Memory B cell (primary cell): ENCODE results near the gene RELA.
"Not testable (repeated sequence)": the region's sequence is repeated elsewhere in the genome, so short reads cannot be mapped to it uniquely, and the experiment has no call there.

Source experiments
- ATAC-seq: fragments of 150-1000 bp; cut with Tn5 transposase; 2 replicates; pipeline ENCODE4 v1.10.0; 2021; ENCODE audit warnings: low read depth, mild to moderate bottlenecking, moderate library complexity
- DNase-seq, 2 donors: peaks; one replicate each; pipeline ENCODE4 v3.0.0; 2022; ENCODE audit warnings: low spot score in 2 of 2
- H3K27ac Mint-ChIP-seq: one replicate; pipeline ENCODE4 v1.8.0; 2022; ENCODE audit warnings: mild to moderate bottlenecking, moderate library complexity, mixed read lengths
- H3K27me3 Mint-ChIP-seq: one replicate; pipeline ENCODE4 v1.8.0; 2022; ENCODE audit warnings: mixed read lengths
- H3K36me3 Mint-ChIP-seq: one replicate; pipeline ENCODE4 v1.8.0; 2022; ENCODE audit warnings: mild to moderate bottlenecking, mixed read lengths
- H3K4me1 Mint-ChIP-seq: one replicate; pipeline ENCODE4 v1.8.0; 2022; ENCODE audit warnings: mixed read lengths
- H3K4me3 Mint-ChIP-seq: one replicate; pipeline ENCODE4 v1.8.0; 2022; ENCODE audit warnings: mild to moderate bottlenecking, moderate library complexity, mixed read lengths
- H3K9me3 Mint-ChIP-seq: one replicate; pipeline ENCODE4 v1.8.0; 2022; ENCODE audit warnings: mixed read lengths

The RELA gene

GRCh38 chr11:65695459-65696241 is 32.9 kb upstream of the RELA start:
- Mint-ChIP-seq H3K4me1 (peaks cover 9% of the 10 kb centered on the region), H3K27ac (no peak overlapping the region), H3K27me3 (peaks cover 5% of the 10 kb centered on the region), H3K9me3 (peaks cover 2% of the 10 kb centered on the region), H3K4me3 (no peak overlapping the region), H3K36me3 (no peaks in the 10 kb centered on the region)
- no peak for ATAC-seq
- no peak for DNase-seq

GRCh38 chr11:65692367-65692766 is 29.7 kb upstream of the RELA start:
- Mint-ChIP-seq H3K4me1 (no peaks in the 10 kb centered on the region), H3K27me3 (no peaks in the 10 kb centered on the region), H3K27ac (no peak overlapping the region), H3K4me3 (no peak overlapping the region), H3K9me3 (no peaks in the 10 kb centered on the region), H3K36me3 (no peaks in the 10 kb centered on the region)
- DNase-seq (no peak), ATAC-seq (no peak)

- not testable (repeated sequence) for H3K9me3 Mint-ChIP-seq, DNase-seq, H3K4me3 Mint-ChIP-seq, H3K4me1 Mint-ChIP-seq, H3K27me3 Mint-ChIP-seq, H3K27ac Mint-ChIP-seq, H3K36me3 Mint-ChIP-seq, ATAC-seq
These were observed 29.1 kb upstream of the RELA start for GRCh38 chr11:65691847-65692246.

- no peaks in the 10 kb centered on the region for H3K4me1 Mint-ChIP-seq
- no peaks in the 10 kb centered on the region for H3K36me3 Mint-ChIP-seq
- no peaks in the 10 kb centered on the region for H3K9me3 Mint-ChIP-seq
- no peak overlapping the region for H3K27ac Mint-ChIP-seq
- DNase-seq (no peak), ATAC-seq (no peak)
- H3K27me3 Mint-ChIP-seq: peaks cover 4% of the 10 kb centered on the region
- no peak overlapping the region for H3K4me3 Mint-ChIP-seq
These were observed 23.3 kb upstream of the RELA start for GRCh38 chr11:65685981-65686380.

- ATAC-seq, H3K4me3 Mint-ChIP-seq, H3K27ac Mint-ChIP-seq, H3K4me1 Mint-ChIP-seq, H3K36me3 Mint-ChIP-seq, DNase-seq, H3K9me3 Mint-ChIP-seq, H3K27me3 Mint-ChIP-seq: not testable (repeated sequence)
These were observed 20.8 kb upstream of the RELA start for GRCh38 chr11:65683480-65683879.

GRCh38 chr11:65680192-65680743 is 17.6 kb upstream of the RELA start:
- H3K4me3 Mint-ChIP-seq: no peak overlapping the region
- H3K27me3 Mint-ChIP-seq: peaks cover 4% of the 10 kb centered on the region
- H3K9me3 Mint-ChIP-seq: no peaks in the 10 kb centered on the region
- H3K36me3 Mint-ChIP-seq: no peaks in the 10 kb centered on the region
- H3K27ac Mint-ChIP-seq: no peak overlapping the region
- H3K4me1 Mint-ChIP-seq: no peaks in the 10 kb centered on the region
- DNase-seq (no peak), ATAC-seq (no peak)

- no peaks in the 10 kb centered on the region for H3K36me3 Mint-ChIP-seq
- no peak overlapping the region for H3K27ac Mint-ChIP-seq
- no peaks in the 10 kb centered on the region for H3K27me3 Mint-ChIP-seq
- no peak overlapping the region for H3K4me3 Mint-ChIP-seq
- H3K4me1 Mint-ChIP-seq: no peaks in the 10 kb centered on the region
- no peak for DNase-seq
- no peaks in the 10 kb centered on the region for H3K9me3 Mint-ChIP-seq
- ATAC-seq: no peak
These were observed 10.3 kb upstream of the RELA start for GRCh38 chr11:65672982-65673381.

GRCh38 chr11:65672180-65672860 is 9.6 kb upstream of the RELA start:
- ATAC-seq (no peak), DNase-seq (no peak)
- Mint-ChIP-seq H3K36me3 (no peaks in the 10 kb centered on the region), H3K4me3 (no peak overlapping the region), H3K4me1 (no peaks in the 10 kb centered on the region), H3K9me3 (no peaks in the 10 kb centered on the region), H3K27ac (no peak overlapping the region), H3K27me3 (no peaks in the 10 kb centered on the region)

- Mint-ChIP-seq H3K36me3 (peaks cover 13% of the 10 kb centered on the region), H3K27me3 (no peaks in the 10 kb centered on the region), H3K27ac (peak overlapping the region; percentile 94), H3K4me1 (peaks cover 10% of the 10 kb centered on the region), H3K4me3 (peak overlapping the region; percentile 89), H3K9me3 (no peaks in the 10 kb centered on the region)
- peak; percentile 7 for ATAC-seq
- DNase-seq: no peak
These were observed 1.0 kb upstream of the RELA start for GRCh38 chr11:65663639-65664200.

GRCh38 chr11:65662247-65662798 is 393 bp downstream of the RELA start:
- H3K27ac Mint-ChIP-seq: peak overlapping the region; percentile 72
- no peaks in the 10 kb centered on the region for H3K9me3 Mint-ChIP-seq
- no peaks in the 10 kb centered on the region for H3K27me3 Mint-ChIP-seq
- ATAC-seq (no peak), DNase-seq (no peak)
- H3K4me3 Mint-ChIP-seq: peak overlapping the region; percentile 80
- H3K4me1 Mint-ChIP-seq: peaks cover 13% of the 10 kb centered on the region
- H3K36me3 Mint-ChIP-seq: peaks cover 19% of the 10 kb centered on the region

- Mint-ChIP-seq H3K9me3 (no peaks in the 10 kb centered on the region), H3K27ac (peak overlapping the region; percentile 72), H3K27me3 (no peaks in the 10 kb centered on the region), H3K4me1 (peaks cover 15% of the 10 kb centered on the region), H3K36me3 (peaks cover 25% of the 10 kb centered on the region), H3K4me3 (peak overlapping the region; percentile 80)
- no peak for DNase-seq
- ATAC-seq: no peak
These were observed 993 bp downstream of the RELA start for GRCh38 chr11:65661599-65662246.

- H3K27ac Mint-ChIP-seq, H3K9me3 Mint-ChIP-seq, DNase-seq, ATAC-seq, H3K27me3 Mint-ChIP-seq, H3K4me3 Mint-ChIP-seq: not testable (repeated sequence)
- H3K36me3 Mint-ChIP-seq: peaks cover 29% of the 10 kb centered on the region
- H3K4me1 Mint-ChIP-seq: peaks cover 18% of the 10 kb centered on the region
These were observed 1.8 kb downstream of the RELA start for GRCh38 chr11:65660908-65661307.

GRCh38 chr11:65660038-65660437 is 2.7 kb downstream of the RELA start:
- H3K27ac Mint-ChIP-seq: peak overlapping the region; percentile 84
- no peaks in the 10 kb centered on the region for H3K9me3 Mint-ChIP-seq
- H3K4me3 Mint-ChIP-seq: peak overlapping the region; percentile 43
- no peaks in the 10 kb centered on the region for H3K27me3 Mint-ChIP-seq
- ATAC-seq (no peak), DNase-seq (no peak)
- peaks cover 19% of the 10 kb centered on the region for H3K4me1 Mint-ChIP-seq
- peaks cover 33% of the 10 kb centered on the region for H3K36me3 Mint-ChIP-seq
